ENCODE measurements around the gene CASP8. TPM values are rescaled to one million over a fixed set of nuclear protein-coding genes. Genes with fewer than 3 reads are reported as not detected.

Gene CASP8
- 25.6 and 40.2 TPM in 2 replicates for total RNA-seq

GRCh38 chr2:201260302-201260800 lies at the start of gene CASP8:
Gene CASP8, plus strand, starts transcription at chr2:201260536. Its CDS starts 5,951 bp downstream, at chr2:201266487.

Other genes starting within 250 kb of the CASP8 start
- 14.4 and 15.0 TPM in 2 replicates for gene HYCC2, start 188.9 kb upstream of the CASP8 start, total RNA-seq
- 43.1 and 43.5 TPM in 2 replicates for gene NDUFB3, start 188.5 kb upstream of the CASP8 start, total RNA-seq
- gene CFLAR, start 144.4 kb upstream of the CASP8 start, total RNA-seq: 80.3 and 128 TPM in 2 replicates
- gene CASP10, start 77.4 kb upstream of the CASP8 start, total RNA-seq: 7.0 and 8.9 TPM in 2 replicates
- gene FLACC1, start 96.8 kb downstream of the CASP8 start, total RNA-seq: 0.34 and 0.71 TPM in 2 replicates
- 8.2 and 21.4 TPM in 2 replicates for gene TRAK2, start 190.9 kb downstream of the CASP8 start, total RNA-seq
- 25.3 and 25.6 TPM in 2 replicates for gene STRADB, start 191.2 kb downstream of the CASP8 start, total RNA-seq